Measurements from ENCODE around the gene WDR7.

Gene WDR7

DNA sequence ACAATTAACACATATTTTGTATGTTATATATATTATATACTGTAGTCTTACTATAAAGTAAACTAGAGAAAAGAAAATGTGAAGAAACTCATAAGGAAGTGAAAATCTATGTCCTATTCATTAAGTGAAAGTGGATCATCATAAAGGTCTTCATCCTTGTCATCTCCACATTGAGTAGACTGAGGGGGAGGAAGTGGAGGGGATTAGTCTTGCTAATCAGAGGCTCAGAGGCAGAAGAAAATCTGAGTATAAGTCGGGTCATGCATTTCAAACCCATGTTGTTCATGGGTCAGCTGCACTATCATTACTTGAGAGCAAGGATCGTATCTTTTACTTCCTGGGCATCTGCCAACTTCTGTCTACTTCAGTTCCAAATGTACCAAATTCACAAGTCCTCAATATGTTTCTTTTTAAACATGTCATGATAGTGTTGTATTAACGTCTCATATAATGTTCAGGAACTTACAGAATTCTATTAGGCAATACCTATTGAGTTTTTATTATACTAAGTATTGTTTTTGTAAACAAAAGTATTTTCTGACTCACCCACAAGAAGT, 286.8 kb downstream of the WDR7 start:
- DNase-seq (ENCODE audit: low spot score): no peak

- DNase-seq (ENCODE audit: low spot score): no peak
Observed at GRCh38 chr18:56945171-56946083, 294.3 kb downstream of the WDR7 start.

DNA sequence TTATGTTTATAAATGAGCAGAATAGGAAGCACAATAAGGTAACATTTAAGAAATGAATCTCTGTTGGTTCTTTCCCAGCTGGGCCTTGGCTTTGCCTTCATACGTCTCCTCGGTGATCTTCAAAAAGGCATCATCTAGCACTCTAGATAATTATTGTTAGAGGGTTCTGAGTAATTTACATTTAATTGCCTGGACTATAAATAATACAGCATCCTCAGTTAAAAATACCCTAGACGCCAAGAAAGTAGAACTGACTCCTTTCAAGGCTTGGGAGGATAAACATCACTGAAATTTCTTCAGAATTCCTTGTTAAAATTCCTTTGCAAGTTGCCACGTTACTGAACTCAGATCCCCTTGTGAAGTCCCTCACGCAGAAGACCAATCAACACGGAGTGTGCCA, 296.1 kb downstream of the WDR7 start:
- no peak for DNase-seq (ENCODE audit: low spot score)

- DNase-seq (ENCODE audit: low spot score): no peak
Observed at GRCh38 chr18:56952026-56952425, 300.9 kb downstream of the WDR7 start.

GRCh38 chr18:56953428-56954198, 302.5 kb downstream of the WDR7 start:
- DNase-seq (ENCODE audit: low spot score): no peak

DNA sequence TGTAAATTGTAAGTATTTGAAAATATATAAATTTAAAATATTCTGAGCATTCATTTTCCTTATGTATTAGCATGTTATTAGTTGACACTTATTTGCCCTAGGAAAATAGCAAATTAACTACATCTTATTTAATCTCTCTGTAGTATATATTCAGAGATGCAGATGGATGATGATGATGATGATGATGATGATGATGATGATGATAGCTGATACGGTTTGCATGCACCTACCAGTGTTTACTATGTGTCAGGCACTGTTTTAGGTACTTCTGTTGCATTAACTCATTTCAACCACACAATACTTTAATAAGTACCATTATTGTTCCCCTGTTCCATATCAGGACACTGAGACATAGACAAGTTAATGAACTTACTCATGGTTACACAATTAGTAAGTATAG, 304.3 kb downstream of the WDR7 start:
- DNase-seq (ENCODE audit: low spot score): no peak

GRCh38 chr18:56959120-56959519, 308.0 kb downstream of the WDR7 start:
- DNase-seq (ENCODE audit: low spot score): no peak

DNA sequence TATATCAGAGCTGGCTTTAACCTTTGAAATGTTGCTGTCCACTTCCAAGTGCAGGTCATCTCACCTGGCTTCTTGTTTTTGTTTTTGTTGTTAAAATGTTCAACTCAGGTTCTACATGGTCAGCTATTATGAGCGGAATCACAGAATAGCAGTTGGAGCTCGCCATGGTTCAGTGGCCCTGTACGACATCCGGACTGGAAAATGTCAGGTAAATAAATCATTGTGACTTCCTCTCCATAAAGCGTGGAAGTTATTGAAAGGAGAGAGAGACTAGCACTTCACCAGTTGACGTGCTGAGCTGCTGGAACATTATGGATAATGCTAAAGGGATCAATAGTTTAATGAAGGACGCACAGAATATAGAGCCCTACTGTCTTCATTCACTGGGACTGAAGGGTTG, 311.2 kb downstream of the WDR7 start:
- no peak for DNase-seq (ENCODE audit: low spot score)

DNA sequence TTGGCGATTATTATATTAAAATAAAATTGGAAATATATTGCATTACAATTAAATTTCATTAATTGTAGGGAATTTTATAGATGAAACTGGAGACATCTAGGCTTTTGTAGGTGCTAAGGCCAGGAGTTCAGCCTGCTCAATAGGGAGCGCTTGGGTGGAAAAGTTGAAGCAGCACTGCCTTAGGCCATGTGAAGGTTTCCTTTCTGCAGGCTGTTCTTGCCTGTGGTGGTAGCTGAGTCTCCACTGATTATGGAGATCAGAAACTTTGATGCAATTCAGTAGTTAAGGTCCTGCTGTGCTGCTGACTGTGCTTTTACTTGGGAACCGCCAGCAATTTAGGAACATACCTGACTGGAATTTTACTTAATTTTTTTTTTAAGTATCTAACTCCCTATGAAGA, 315.9 kb downstream of the WDR7 start:
- no peak for DNase-seq (ENCODE audit: low spot score)

DNA sequence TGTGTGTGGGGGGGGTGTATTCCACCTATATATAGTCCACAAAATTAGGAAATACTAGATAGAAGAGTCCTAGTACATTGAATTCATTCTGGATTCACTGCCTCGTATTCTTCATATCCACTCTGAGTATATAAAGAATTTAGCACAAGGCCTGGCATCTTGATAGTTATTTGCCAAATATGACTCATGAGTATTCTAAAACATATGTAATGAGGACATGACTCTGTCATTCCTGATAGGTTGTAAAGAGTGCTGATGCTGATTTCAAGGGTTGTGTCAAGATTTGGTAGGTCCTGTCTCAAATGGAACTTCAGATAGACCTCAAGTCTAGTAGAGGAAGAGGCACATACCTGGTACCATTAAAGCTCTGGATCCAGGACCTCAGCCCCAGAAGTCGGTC, 322.3 kb downstream of the WDR7 start:
- no peak for DNase-seq (ENCODE audit: low spot score)

DNA sequence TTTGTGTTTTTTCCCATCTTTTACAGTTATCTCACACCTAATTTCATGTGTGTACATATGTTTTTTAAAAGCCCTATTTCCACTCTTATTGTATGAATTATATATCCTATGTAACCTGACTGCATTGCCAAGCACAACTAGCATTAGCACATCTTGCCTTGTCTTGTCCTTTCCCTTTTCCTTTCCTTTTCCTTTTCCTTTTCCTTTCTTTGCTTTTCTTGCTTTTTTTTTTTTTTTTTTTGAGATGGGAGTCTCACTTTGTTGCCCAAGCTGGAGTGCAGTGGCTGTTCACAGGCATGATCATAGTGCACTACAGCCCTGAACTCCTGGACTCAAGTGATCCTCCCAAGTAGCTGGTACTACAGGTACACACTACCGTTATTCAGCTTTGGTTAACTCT, 323.0 kb downstream of the WDR7 start:
- no peak for DNase-seq (ENCODE audit: low spot score)

GRCh38 chr18:56975276-56975675, 324.1 kb downstream of the WDR7 start:
- no peak for DNase-seq (ENCODE audit: low spot score)

DNA sequence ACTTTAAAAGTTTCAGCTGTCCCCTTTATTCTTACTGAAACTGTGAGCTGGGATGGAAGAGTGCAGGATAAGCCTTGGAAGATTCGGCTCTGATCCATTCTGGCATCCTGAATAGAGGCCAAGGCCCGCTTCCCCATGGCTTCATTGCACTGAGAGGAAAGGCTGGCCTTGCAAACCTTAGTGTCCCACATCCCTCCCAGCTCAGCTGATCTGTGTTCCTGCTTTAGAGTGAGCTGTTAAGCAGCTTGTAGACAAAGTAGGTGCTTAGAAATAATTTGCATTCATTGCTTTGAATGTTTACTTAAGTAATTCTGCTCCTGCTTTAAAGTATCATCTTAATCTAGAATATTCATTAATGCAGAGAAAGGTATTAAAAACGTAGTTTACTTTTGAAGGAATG, 326.1 kb downstream of the WDR7 start:
- no peak for DNase-seq (ENCODE audit: low spot score)

DNA sequence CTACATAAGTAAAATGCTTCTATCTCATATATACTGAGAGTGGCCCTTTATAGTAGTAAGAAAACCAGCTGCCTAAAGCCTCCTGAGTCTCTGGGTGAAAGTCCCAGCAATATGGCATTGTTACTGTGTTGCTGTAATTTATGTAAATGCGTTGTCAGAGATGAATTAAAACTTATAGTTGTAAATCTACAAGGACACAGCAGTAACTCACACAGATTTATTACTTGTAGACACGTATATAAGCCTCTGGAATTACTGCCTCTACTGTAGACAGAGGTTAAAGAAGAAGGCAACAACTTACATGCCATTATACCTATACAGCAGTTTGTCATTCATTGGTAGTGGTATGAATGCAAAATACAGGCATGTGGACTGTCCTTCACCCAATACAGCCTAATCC, 326.6 kb downstream of the WDR7 start:
- DNase-seq (ENCODE audit: low spot score): no peak

- no peak for DNase-seq (ENCODE audit: low spot score)
Observed at GRCh38 chr18:56980151-56980550, 329.0 kb downstream of the WDR7 start.

- DNase-seq (ENCODE audit: low spot score): no peak
Observed at GRCh38 chr18:56982766-56983165, 331.6 kb downstream of the WDR7 start.

DNA sequence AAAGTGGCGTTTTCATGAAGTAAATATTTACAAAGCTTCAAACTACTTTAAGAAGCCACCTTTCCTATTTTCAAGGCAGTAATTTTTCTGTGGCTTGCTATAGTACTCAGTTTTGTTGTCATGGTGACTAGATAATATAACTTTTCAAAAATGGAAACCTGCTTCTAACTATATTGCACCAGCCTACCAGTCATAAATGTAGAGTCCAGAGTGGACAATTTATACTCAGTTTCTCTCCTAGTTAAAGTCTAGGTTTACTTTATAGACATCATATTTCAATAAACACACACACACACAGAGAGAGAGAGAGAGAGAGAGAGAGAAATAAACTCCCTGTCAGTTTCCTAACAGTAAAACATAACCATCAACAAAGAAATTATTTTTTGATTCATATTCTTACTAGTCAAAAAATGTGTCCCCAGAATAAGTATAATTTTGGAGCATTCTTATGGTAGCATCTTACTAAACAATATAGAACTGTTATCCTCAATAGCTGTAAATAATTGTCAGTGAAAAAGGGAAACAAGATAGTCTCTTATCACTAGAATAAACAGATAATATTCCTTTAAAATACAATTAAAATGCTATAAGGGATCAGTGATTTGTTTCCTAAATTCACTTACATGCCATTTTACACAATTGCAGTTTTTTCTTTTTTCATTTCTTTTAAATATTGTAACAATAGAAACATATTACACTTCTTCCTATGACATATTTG, 332.3 kb downstream of the WDR7 start:
- DNase-seq (ENCODE audit: low spot score): no peak

DNA sequence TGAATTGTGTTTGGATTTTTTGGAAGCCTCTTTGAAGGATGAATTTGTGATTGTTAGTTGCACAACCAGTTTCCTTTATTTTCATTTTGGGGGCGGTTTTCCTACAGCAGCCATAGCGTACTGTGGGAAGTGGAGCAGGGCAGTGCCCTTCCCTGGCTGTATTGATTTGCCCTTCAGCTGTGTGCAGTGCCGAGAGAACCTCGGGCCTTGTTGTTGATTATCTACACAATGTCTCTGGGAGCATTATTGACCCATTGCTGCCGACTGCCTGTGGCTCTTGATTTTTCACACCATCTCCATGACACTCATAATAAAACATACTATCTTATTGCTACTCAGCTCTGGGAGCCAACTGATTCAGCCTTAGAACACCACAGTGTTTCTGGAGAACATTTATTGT, 333.6 kb downstream of the WDR7 start:
- DNase-seq (ENCODE audit: low spot score): no peak

- no peak for DNase-seq (ENCODE audit: low spot score)
Observed at GRCh38 chr18:56986829-56987228, 335.7 kb downstream of the WDR7 start.

- DNase-seq (ENCODE audit: low spot score): no peak
Observed at GRCh38 chr18:56987236-56987635, 336.1 kb downstream of the WDR7 start.

- DNase-seq (ENCODE audit: low spot score): no peak
Observed at GRCh38 chr18:56988022-56988421, 336.9 kb downstream of the WDR7 start.

DNA sequence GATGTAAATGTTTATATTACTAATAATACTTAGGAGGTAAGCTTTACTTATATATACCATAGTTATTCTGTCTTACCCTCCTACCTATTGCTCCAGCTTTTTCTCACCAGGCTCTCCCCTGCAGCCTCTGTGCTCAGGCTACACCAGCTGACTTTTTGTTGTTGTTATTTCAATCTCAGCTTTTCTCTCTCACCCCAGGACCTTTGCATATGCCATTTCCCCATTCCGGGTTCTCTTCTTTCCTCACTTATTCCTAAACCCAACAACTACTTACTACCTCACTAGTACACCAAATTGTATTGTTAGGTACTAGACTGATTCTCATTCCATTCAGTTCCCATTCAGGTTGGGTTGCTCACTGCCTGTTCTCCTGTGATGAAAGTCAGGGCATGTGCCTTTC, 339.5 kb downstream of the WDR7 start:
- no peak for DNase-seq (ENCODE audit: low spot score)
